ENCODE results near the gene PQBP1.

The PQBP1 gene

GRCh38 chrX:48924270-48924669 is 26.5 kb downstream of the PQBP1 start:
- no peak for DNase-seq

- DNase-seq, result no peak
Measured at GRCh38 chrX:48927123-48927522, 29.4 kb downstream of the PQBP1 start.

DNA sequence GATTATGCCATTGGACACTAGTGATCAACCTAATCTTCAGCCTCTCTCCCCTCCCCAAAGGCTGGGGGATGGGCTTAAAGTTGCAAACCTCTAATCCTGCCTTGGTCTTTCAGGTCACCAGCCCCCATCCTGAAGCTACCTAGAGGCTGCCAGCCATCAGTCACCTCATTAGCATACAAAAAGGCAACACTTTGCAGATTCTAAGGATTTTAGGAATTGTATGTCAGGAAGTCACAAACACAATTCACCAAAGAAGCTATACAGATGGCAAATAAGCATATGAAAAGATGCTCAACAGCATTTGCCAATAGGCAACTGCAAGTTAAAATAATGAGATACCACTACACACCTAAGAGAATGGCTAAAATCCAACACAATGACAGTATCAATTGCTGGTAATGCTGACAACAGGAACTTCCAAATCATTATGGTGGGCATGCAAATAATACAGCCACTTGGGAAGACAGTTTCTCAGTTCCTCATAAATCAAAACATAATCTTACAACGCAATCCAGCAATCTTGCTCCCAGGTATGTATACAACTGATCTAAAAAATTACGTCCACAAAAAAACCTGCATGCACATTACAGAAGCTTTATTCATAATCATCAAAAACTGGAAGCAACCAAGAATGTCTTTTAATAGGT is 30.1 kb downstream of the PQBP1 start:
- DNase-seq, result no peak

DNA sequence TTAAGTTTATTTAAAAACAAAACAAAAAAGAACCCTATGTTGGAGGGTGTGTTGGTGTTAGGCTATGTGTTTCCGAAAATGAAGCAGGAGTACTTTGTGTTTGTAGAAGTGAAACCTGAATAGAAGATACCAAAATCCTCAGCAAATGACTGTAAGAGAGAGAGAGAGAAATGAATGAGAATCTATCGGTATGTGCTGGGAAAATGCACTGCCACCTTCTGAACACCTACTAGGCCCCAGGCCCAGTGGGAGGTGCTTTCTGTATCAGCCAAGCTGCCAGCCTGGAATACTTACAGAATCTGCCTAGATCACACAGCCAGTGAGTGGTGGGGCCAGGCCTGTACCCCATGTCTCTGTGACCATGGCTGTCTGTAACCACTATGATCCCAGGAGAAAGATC is 36.0 kb downstream of the PQBP1 start:
- peak; percentile 22 for DNase-seq

GRCh38 chrX:48934581-48935300 is 37.0 kb downstream of the PQBP1 start:
- no peak for DNase-seq

GRCh38 chrX:48935301-48935670 is 37.6 kb downstream of the PQBP1 start:
- DNase-seq, result no peak

GRCh38 chrX:48936429-48937053 is 38.8 kb downstream of the PQBP1 start:
- no peak for DNase-seq

GRCh38 chrX:48937054-48937907 is 39.6 kb downstream of the PQBP1 start:
- DNase-seq, result peak; percentile 95

- DNase-seq, result no peak
Measured at GRCh38 chrX:48938721-48939425, 41.1 kb downstream of the PQBP1 start.

DNA sequence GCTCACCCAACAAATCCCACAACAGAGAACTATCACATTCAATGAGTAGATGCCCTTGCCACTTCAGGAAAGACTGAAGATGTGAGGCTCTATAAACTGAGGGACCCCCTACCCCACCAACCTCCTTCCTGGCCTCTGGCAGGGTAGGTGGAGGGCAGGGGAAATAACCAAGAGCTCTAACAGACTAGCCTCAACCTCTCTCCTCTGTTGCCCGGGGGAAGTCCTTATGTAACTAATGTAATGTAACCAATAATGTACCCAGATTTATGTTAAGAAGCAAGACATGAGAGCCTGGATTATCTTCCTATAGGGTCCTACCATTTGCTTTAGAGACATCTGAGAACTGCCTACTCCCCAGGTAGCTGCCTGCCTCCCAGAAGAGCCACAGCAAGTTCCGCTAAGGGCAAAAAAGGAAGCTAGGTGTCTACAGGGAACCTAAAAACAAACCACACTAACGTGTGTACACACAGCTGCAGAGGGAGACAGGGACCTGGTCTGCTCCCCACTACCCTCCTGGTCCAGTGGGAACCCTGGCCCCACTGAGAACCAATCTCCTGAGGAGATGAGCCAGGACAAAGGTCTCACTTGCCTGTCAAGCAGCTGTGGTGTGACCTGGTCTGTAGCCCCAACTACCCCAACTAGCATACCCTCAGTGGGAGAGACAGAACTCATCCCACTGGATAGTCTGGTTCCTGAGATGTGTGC is 41.9 kb downstream of the PQBP1 start:
- DNase-seq, result no peak

GRCh38 chrX:48940404-48940955 is 42.8 kb downstream of the PQBP1 start:
- peak; percentile 40 for DNase-seq

GRCh38 chrX:48942895-48943294 is 45.2 kb downstream of the PQBP1 start:
- no peak for DNase-seq

DNA sequence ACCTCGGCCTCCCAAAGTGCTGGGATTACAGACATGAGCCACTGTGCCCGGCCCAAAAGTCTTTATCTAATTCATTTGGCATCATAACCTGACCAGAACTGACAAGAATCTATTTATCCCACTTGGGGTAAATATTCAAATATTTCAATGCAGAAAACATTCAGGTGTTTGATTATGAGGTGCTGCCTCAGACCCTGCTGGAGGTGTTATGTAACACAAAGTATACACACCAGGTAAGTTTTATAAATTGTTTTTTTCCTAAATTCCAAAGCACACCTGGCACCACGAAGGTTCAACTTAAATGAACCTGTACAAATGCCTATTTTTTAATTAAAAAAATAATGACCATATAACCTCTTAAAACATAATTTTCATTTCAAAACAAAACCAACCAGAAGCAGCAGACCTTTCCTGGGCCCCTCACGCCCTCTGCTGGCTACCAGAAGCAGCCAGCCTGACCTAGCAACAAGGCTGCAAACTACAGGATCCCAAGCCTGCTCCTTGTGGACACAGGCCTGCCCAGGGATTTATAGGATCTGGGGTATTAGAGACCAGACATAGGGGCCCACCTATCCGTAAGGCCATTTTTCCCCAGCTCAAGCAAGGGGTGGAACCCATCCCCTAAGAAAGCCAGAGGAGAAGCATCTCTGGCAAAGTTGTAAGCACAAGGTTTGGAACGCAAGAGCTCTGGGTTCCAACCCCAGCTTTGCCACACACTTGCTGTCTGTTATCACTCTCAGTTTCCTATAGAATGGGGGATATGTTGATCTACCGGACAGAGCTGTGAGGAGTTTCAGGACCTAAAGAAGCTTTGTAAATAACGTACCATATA is 48.0 kb downstream of the PQBP1 start:
- DNase-seq, result peak; percentile 15

GRCh38 chrX:48948589-48948988 is 50.9 kb downstream of the PQBP1 start:
- DNase-seq, result no peak

Measured in MV-4-11 (cell line).